AG09309 (cell line): Measurements from ENCODE around the gene YIPF3.

Experiments
- DNase-seq: peaks from one replicate; pipeline ENCODE4 v3.0.0-alpha.2; 2010; ENCODE audit warnings: low read depth
- H3K4me3 ChIP-seq: 2 replicates; pipeline ENCODE4 v1.5.1; 2011; ENCODE audit warnings: mild to moderate bottlenecking, low read depth, low read length, moderate library complexity; ENCODE audit not compliant: control insufficient read depth
- CTCF ChIP-seq: IDR thresholded peaks from 2 replicates; pipeline ENCODE4 v1.5.1; 2011; ENCODE audit warnings: mild to moderate bottlenecking, low read depth, low read length, inconsistent platforms; ENCODE audit not compliant: insufficient read depth, control insufficient read depth; ENCODE audit errors: missing control alignments

YIPF3 gene

GRCh38 chr6:43481591-43482236 is 35.0 kb downstream of the YIPF3 start:
- no peak overlapping the region for H3K4me3 ChIP-seq
- DNase-seq = no peak

GRCh38 chr6:43481075-43481474 is 35.7 kb downstream of the YIPF3 start:
- DNase-seq = no peak
- no peak for TF ChIP-seq CTCF
- no peak overlapping the region for H3K4me3 ChIP-seq

More at GRCh38 chr6:43481591-43482236, 35.0 kb downstream of the YIPF3 start:
- TF ChIP-seq CTCF = no peak

GRCh38 chr6:43478008-43478372 is 38.7 kb downstream of the YIPF3 start:
- DNase-seq = no peak
- TF ChIP-seq CTCF = no peak

GRCh38 chr6:43477235-43478007 is 39.3 kb downstream of the YIPF3 start, which contains the start of gene TJAP1:
Gene TJAP1, plus strand, starts transcription at chr6:43477570. Its CDS starts 21,432 bp downstream, at chr6:43499002.
- DNase-seq = no peak
- TF ChIP-seq CTCF = no peak
- peak within 1 kb of the TSS; percentile 94 for H3K4me3 ChIP-seq

More at GRCh38 chr6:43478008-43478372, 38.7 kb downstream of the YIPF3 start:
- H3K4me3 ChIP-seq = peak overlapping the region; percentile 94

- H3K4me3 ChIP-seq = no peak overlapping the region
- no peak for DNase-seq
- TF ChIP-seq CTCF = no peak
These were observed 40.0 kb downstream of the YIPF3 start for GRCh38 chr6:43476746-43477145.

- no peak overlapping the region for H3K4me3 ChIP-seq
- TF ChIP-seq CTCF = no peak
- no peak for DNase-seq
These were observed 41.2 kb downstream of the YIPF3 start for GRCh38 chr6:43475516-43475915.

GRCh38 chr6:43472515-43472914 is 44.2 kb downstream of the YIPF3 start:
- TF ChIP-seq CTCF = no peak
- H3K4me3 ChIP-seq = no peak overlapping the region
- no peak for DNase-seq
